K562 (cell line): ENCODE results near the gene GNB5.

ENCODE experiments used
- EZH2 ChIP-seq: IDR thresholded peaks from 2 replicates; pipeline ENCODE4 v1.6.1; 2012; ENCODE audit warnings: low read depth, mild to moderate bottlenecking, inconsistent platforms, low read length, borderline replicate concordance
- ILK ChIP-seq: fragments of 450-650 bp; IDR thresholded peaks from 2 replicates; pipeline ENCODE4 v1.6.1; 2016; ENCODE audit warnings: missing genetic modification characterization, low read depth, mild to moderate bottlenecking, missing compliant biosample characterization, moderate library complexity, borderline replicate concordance
- TAF7 ChIP-seq: fragments of 450-650 bp; IDR thresholded peaks from 2 replicates; pipeline ENCODE4 v1.6.1; 2016; ENCODE audit warnings: missing genetic modification characterization, missing compliant biosample characterization
- YBX1 ChIP-seq: fragments of 450-650 bp; IDR thresholded peaks from 2 replicates; pipeline ENCODE4 v1.7.1; 2016; ENCODE audit warnings: mild to moderate bottlenecking
- ZZZ3 ChIP-seq: fragments of 450-650 bp; IDR thresholded peaks from 2 replicates; pipeline ENCODE4 v1.6.1; 2016; ENCODE audit warnings: antibody characterized with exemption, mild to moderate bottlenecking, moderate library complexity
- TF ChIP-seq, protein P1 (sequence below): fragments of 450-650 bp; IDR thresholded peaks from 2 replicates; pipeline ENCODE4 v1.6.1; 2016
- TF ChIP-seq, protein P2 (sequence below): fragments of 250-450 bp; sonication (Bioruptor Pico); IDR thresholded peaks from 2 replicates; pipeline ENCODE4 v1.5.0; 2020; ENCODE audit warnings: mild to moderate bottlenecking, borderline replicate concordance
- TF ChIP-seq, protein P3 (sequence below), 3 experiments: IDR thresholded peaks in 2 of 3; conservative IDR thresholded peaks in 1 of 3; 2 replicates each; pipeline ENCODE4 v1.5.1; 2011 to 2012; ENCODE audit warnings: low read length in 3 of 3, mild to moderate bottlenecking in 3 of 3, control low read depth in 2 of 3, improper control_type of control experiment in 1 of 3, inconsistent platforms in 1 of 3, low read depth in 1 of 3, mixed read lengths in 1 of 3, moderate library complexity in 1 of 3; ENCODE audit not compliant: insufficient read depth in 2 of 3

DNA sequence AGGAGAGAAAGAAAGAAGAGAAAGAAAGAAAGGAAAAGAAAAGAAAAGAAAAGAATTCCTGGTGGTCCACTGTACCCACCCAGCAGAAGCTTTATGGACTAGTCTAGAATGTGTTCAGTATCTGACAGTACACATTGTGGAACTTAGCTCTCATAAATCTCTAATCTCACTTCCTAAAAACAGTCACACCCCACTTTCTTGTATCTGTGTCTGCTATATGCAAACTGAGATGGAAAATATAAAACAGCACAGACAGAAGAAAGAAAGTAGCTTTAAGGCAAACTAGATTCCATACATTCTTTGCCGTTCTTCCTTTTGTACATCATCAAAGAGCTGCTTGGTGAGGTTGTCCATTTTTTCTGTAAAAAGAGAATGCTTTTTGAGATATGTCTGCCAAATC lies 41.1 kb upstream of the GNB5 start:
- TF ChIP-seq ILK (tag) (no peak), YBX1 (no peak), TAF7 (tag) (no peak), ZZZ3 (no peak), EZH2 (no peak)
- TF ChIP-seq, protein P1, sequence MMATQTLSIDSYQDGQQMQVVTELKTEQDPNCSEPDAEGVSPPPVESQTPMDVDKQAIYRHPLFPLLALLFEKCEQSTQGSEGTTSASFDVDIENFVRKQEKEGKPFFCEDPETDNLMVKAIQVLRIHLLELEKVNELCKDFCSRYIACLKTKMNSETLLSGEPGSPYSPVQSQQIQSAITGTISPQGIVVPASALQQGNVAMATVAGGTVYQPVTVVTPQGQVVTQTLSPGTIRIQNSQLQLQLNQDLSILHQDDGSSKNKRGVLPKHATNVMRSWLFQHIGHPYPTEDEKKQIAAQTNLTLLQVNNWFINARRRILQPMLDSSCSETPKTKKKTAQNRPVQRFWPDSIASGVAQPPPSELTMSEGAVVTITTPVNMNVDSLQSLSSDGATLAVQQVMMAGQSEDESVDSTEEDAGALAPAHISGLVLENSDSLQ, result no peak
- TF ChIP-seq, protein P2, sequence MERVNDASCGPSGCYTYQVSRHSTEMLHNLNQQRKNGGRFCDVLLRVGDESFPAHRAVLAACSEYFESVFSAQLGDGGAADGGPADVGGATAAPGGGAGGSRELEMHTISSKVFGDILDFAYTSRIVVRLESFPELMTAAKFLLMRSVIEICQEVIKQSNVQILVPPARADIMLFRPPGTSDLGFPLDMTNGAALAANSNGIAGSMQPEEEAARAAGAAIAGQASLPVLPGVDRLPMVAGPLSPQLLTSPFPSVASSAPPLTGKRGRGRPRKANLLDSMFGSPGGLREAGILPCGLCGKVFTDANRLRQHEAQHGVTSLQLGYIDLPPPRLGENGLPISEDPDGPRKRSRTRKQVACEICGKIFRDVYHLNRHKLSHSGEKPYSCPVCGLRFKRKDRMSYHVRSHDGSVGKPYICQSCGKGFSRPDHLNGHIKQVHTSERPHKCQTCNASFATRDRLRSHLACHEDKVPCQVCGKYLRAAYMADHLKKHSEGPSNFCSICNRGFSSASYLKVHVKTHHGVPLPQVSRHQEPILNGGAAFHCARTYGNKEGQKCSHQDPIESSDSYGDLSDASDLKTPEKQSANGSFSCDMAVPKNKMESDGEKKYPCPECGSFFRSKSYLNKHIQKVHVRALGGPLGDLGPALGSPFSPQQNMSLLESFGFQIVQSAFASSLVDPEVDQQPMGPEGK (CRISPR knock-in tag), result no peak
- TF ChIP-seq, protein P3, sequence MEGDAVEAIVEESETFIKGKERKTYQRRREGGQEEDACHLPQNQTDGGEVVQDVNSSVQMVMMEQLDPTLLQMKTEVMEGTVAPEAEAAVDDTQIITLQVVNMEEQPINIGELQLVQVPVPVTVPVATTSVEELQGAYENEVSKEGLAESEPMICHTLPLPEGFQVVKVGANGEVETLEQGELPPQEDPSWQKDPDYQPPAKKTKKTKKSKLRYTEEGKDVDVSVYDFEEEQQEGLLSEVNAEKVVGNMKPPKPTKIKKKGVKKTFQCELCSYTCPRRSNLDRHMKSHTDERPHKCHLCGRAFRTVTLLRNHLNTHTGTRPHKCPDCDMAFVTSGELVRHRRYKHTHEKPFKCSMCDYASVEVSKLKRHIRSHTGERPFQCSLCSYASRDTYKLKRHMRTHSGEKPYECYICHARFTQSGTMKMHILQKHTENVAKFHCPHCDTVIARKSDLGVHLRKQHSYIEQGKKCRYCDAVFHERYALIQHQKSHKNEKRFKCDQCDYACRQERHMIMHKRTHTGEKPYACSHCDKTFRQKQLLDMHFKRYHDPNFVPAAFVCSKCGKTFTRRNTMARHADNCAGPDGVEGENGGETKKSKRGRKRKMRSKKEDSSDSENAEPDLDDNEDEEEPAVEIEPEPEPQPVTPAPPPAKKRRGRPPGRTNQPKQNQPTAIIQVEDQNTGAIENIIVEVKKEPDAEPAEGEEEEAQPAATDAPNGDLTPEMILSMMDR (IDR thresholded peaks at IDR 0.05 in 2 of 3, conservative IDR thresholded peaks at IDR 0.05 in 1 of 3; ENCODE audit: insufficient read depth in 2 of 3, low read depth in 1 of 3, low read length in 3 of 3), result no peak
